Endothelial cell of umbilical vein (primary cell): ENCODE results near the gene NSUN7. TPM values are rescaled to one million over a fixed set of nuclear protein-coding genes. Genes with fewer than 3 reads are reported as not detected.

Experiments used
- BruUV-seq: library from RNA; stranded (reverse); fragments of 400-500 nt; replicated peaks from 2 replicates; lab custom pipeline; 2021; lab: Mats Ljungman, UMichigan
- CTCF ChIA-PET: fragments of 300-600, 350-600 bp; sonication (Branson Sonifier 250); formaldehyde crosslinking; loops from one replicate; lab custom pipeline; 2021; ENCODE audit warnings: antibody characterized with exemption, inconsistent platforms; lab: Charles Lee
- POLR2A ChIA-PET: fragments of 300-600, 350-600 bp; sonication (Branson Sonifier 250); formaldehyde crosslinking; loops from one replicate; lab custom pipeline; 2021; ENCODE audit warnings: antibody characterized with exemption, inconsistent platforms; lab: Charles Lee
- DNase-seq: peaks from one replicate; pipeline ENCODE4 v3.0.0-alpha.2; 2011; ENCODE audit warnings: low read depth, low spot score
- FAIRE-seq: peaks from 2 replicates; lab custom pipeline; 2011; peaks lifted over from hg19 to GRCh38; lab: Jason Lieb, UNC
- H2AFZ ChIP-seq: 2 replicates; pipeline ENCODE4 v1.6.0; 2012; ENCODE audit warnings: low read depth, low read length, control low read depth, inconsistent platforms
- H3K27ac ChIP-seq: 2 replicates; pipeline ENCODE4 v1.5.1; 2011; ENCODE audit warnings: low read depth, mild to moderate bottlenecking, control low read depth, low read length, moderate library complexity; ENCODE audit not compliant: insufficient read depth
- H3K27me3 ChIP-seq, 2 experiments: 2 replicates each; pipeline versions ENCODE4 v1.6.0 to v1.6.1; 2011; ENCODE audit warnings: low read length in 2 of 2, mixed read lengths in 1 of 2; ENCODE audit not compliant: control insufficient read depth in 2 of 2, insufficient read depth in 2 of 2
- H3K36me3 ChIP-seq, 2 experiments: 2 replicates in 1 of 2; 3 replicates in 1 of 2; pipeline ENCODE4 v1.5.1; 2011; ENCODE audit warnings: low read length in 2 of 2, mild to moderate bottlenecking in 1 of 2, moderate library complexity in 1 of 2; ENCODE audit not compliant: control insufficient read depth in 2 of 2, insufficient read depth in 2 of 2; ENCODE audit errors: extremely low read depth in 1 of 2
- H3K4me1 ChIP-seq: 3 replicates; pipeline ENCODE4 v1.5.1; 2011; ENCODE audit warnings: mild to moderate bottlenecking, low read length; ENCODE audit not compliant: control insufficient read depth, insufficient read depth; ENCODE audit errors: extremely low read depth
- H3K4me2 ChIP-seq: 2 replicates; pipeline ENCODE4 v1.6.1; 2011; ENCODE audit warnings: low read length, control low read depth, mixed read lengths; ENCODE audit not compliant: insufficient read depth
- H3K4me3 ChIP-seq, 3 experiments: fragments of 200-600 bp in 1 of 3; sonication (generic), shearing (Covaris generic) in 1 of 3; replicated peaks in 1 of 3; 2 replicates each; pipeline ENCODE4 v1.5.1; 2011 to 2016; ENCODE audit warnings: control low read depth in 3 of 3, low read length in 3 of 3, mild to moderate bottlenecking in 2 of 3, inconsistent platforms in 1 of 3, low read depth in 1 of 3, moderate library complexity in 1 of 3; ENCODE audit not compliant: insufficient read depth in 1 of 3
- H3K79me2 ChIP-seq: 2 replicates; pipeline ENCODE4 v1.6.0; 2012; ENCODE audit warnings: low read length, inconsistent platforms; ENCODE audit not compliant: control insufficient read depth, insufficient read depth
- H3K9ac ChIP-seq: replicated peaks from 2 replicates; pipeline ENCODE3; 2011; ENCODE audit warnings: low read length, control low read depth; ENCODE audit not compliant: insufficient read depth; ENCODE audit errors: extremely low read depth
- H3K9me1 ChIP-seq: replicated peaks from 3 replicates; pipeline ENCODE4 v1.6.0; 2011; ENCODE audit warnings: mild to moderate bottlenecking, low read length; ENCODE audit not compliant: control insufficient read depth, insufficient read depth; ENCODE audit errors: extremely low read depth
- H3K9me3 ChIP-seq: replicated peaks from 2 replicates; pipeline ENCODE4 v1.5.1; 2012; ENCODE audit warnings: low read length, inconsistent platforms; ENCODE audit not compliant: control insufficient read depth, insufficient read depth
- H4K20me1 ChIP-seq: replicated peaks from 2 replicates; pipeline ENCODE3; 2011; ENCODE audit warnings: mild to moderate bottlenecking, low read length; ENCODE audit not compliant: control insufficient read depth, insufficient read depth; ENCODE audit errors: extremely low read depth
- CTCF ChIP-seq, 2 donors: IDR thresholded peaks; 1 replicate in 1 of 2; 2 replicates in 1 of 2; pipeline ENCODE4 v1.5.1; 2011; ENCODE audit warnings: low read length in 2 of 2, mild to moderate bottlenecking in 2 of 2, moderate library complexity in 2 of 2, control low read depth in 1 of 2, inconsistent platforms in 1 of 2, low read depth in 1 of 2; ENCODE audit not compliant: insufficient read depth in 1 of 2; ENCODE audit errors: extremely low read depth in 1 of 2
- EZH2 ChIP-seq: IDR thresholded peaks from 2 replicates; pipeline ENCODE4 v1.6.1; 2012; ENCODE audit warnings: borderline replicate concordance, low read depth, mild to moderate bottlenecking, moderate library complexity, low read length, inconsistent platforms; ENCODE audit not compliant: severe bottlenecking
- FOS ChIP-seq: IDR thresholded peaks from 2 replicates; pipeline ENCODE4 v1.6.1; 2011; ENCODE audit warnings: mild to moderate bottlenecking, low read length, moderate library complexity, borderline replicate concordance; ENCODE audit not compliant: insufficient read depth
- GATA2 ChIP-seq: IDR thresholded peaks from 2 replicates; pipeline ENCODE4 v1.7.0; 2011; ENCODE audit warnings: low read depth, mild to moderate bottlenecking, moderate library complexity, mixed read lengths, low read length; ENCODE audit not compliant: insufficient read length, insufficient read depth
- JUN ChIP-seq: IDR thresholded peaks from 2 replicates; pipeline ENCODE4 v1.6.1; 2011; ENCODE audit warnings: borderline replicate concordance, low read depth; ENCODE audit not compliant: insufficient read length, insufficient read depth
- MAX ChIP-seq: IDR thresholded peaks from 2 replicates; pipeline ENCODE4 v1.6.1; 2011; ENCODE audit not compliant: insufficient read depth, insufficient read length
- MYC ChIP-seq: IDR thresholded peaks from one replicate; pipeline ENCODE4 v1.6.1; 2011; ENCODE audit warnings: mild to moderate bottlenecking, low read depth, low read length
- POLR2A ChIP-seq: IDR thresholded peaks from 2 replicates; pipeline ENCODE4 v1.6.1; 2012; ENCODE audit warnings: low read depth, mild to moderate bottlenecking, control low read depth, low read length
- POLR2AphosphoS5 ChIP-seq: IDR thresholded peaks from 2 replicates; pipeline ENCODE4 v1.6.1; 2012; ENCODE audit warnings: low read depth, mild to moderate bottlenecking, control low read depth, low read length, moderate library complexity; ENCODE audit not compliant: insufficient read depth
- dilution Hi-C: fragments of 300-500 bp; cut with MboI; formaldehyde crosslinking; loops from one replicate; pipeline ENCODE4 v1.15.0; 2019; ENCODE audit warnings: low sequenced_read_pairs; ENCODE audit not compliant: extremely low pct_ligation_motif_present
- intact Hi-C: fragments of 100-400 bp; cut with micrococcal nuclease; formaldehyde crosslinking; loops from one replicate; pipeline ENCODE4 v1.10.0; 2022
- polyA plus RNA-seq, 4 experiments: library from polyadenylated mRNA; depleted of rRNA in 3 of 4; stranded (reverse) in 3 of 4; unstranded in 1 of 4; fragments of >200 nt; gene quantifications; 2 replicates each; pipeline versions ENCODE4 v1.2.1 to v1.2.3, GENCODE V29; 2011 to 2012; ENCODE audit warnings: missing spikeins in 1 of 4
- total RNA-seq: library from RNA; stranded (reverse); gene quantifications from 2 replicates; pipeline ENCODE4 v1.2.3, GENCODE V29; 2021

Gene NSUN7
- total and polyA plus RNA-seq, 2 donors (not counting 3 experiments of a cell fraction or from before 2014, with no cell fraction given), result 0.03 to 0.20 TPM

- Histone ChIP-seq H3K9ac (no peak overlapping the region), H2AFZ (no peak overlapping the region), H3K27ac (no peak overlapping the region), H3K9me3 (no peaks in the 10 kb centered on the region), H3K9me1 (no peaks in the 10 kb centered on the region), H4K20me1 (no peaks in the 10 kb centered on the region), H3K36me3 (peaks cover 22 to 36% of the 10 kb centered on the region in 2 experiments), H3K27me3 (no peaks in the 10 kb centered on the region), H3K79me2 (no peaks in the 10 kb centered on the region), H3K4me3 (no peak overlapping the region), H3K4me2 (no peak overlapping the region), H3K4me1 (no peaks in the 10 kb centered on the region)
- POLR2A ChIA-PET, result no interaction called here
- FAIRE-seq (no peak), DNase-seq (no peak)
- dilution Hi-C loops, result no loop called here
- CTCF ChIA-PET, result interaction anchor here (1.1 kb wide), 1 partner anchor 14 kb away, joined by 3 read pairs; no protein-coding TSS in a partner anchor
- BruUV-seq, result no TSS peak
- TF ChIP-seq MAX, result no peak
- TF ChIP-seq JUN, result no peak
- TF ChIP-seq MYC, result no peak
- TF ChIP-seq FOS, result no peak
- no peak for TF ChIP-seq POLR2AphosphoS5
- no peak for TF ChIP-seq POLR2A
- TF ChIP-seq GATA2, result no peak
- TF ChIP-seq CTCF (IDR thresholded peaks at IDR 0.05; ENCODE audit: extremely low read depth in 1 of 2, insufficient read depth in 1 of 2, low read depth in 1 of 2, low read length in 2 of 2), result no peak
- TF ChIP-seq EZH2, result no peak
- intact Hi-C loops, result no loop called here
Observed at GRCh38 chr4:40826821-40827220, 77.1 kb downstream of the NSUN7 start.
